ENCODE data around the gene PSG4.
"Not testable (repeated sequence)": the region's sequence is repeated elsewhere in the genome, so short reads cannot be mapped to it uniquely, and the experiment has no call there.

GRCh38 chr19:43250296-43250695, 44.9 kb upstream of the PSG4 start:
- TF ChIP-seq, protein P1, sequence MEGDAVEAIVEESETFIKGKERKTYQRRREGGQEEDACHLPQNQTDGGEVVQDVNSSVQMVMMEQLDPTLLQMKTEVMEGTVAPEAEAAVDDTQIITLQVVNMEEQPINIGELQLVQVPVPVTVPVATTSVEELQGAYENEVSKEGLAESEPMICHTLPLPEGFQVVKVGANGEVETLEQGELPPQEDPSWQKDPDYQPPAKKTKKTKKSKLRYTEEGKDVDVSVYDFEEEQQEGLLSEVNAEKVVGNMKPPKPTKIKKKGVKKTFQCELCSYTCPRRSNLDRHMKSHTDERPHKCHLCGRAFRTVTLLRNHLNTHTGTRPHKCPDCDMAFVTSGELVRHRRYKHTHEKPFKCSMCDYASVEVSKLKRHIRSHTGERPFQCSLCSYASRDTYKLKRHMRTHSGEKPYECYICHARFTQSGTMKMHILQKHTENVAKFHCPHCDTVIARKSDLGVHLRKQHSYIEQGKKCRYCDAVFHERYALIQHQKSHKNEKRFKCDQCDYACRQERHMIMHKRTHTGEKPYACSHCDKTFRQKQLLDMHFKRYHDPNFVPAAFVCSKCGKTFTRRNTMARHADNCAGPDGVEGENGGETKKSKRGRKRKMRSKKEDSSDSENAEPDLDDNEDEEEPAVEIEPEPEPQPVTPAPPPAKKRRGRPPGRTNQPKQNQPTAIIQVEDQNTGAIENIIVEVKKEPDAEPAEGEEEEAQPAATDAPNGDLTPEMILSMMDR (IDR thresholded peaks at IDR 0.05) = not testable (repeated sequence)
- TF ChIP-seq EP300, POLR2AphosphoS5 (IDR thresholded peaks at IDR 0.05): not testable (repeated sequence)

All from esophagus muscularis mucosa (tissue), 4 donors.